ENCODE measurements around the gene SELENOT. TPM values are rescaled to one million over a fixed set of nuclear protein-coding genes. Genes with fewer than 3 reads are reported as not detected.
A peak's percentile ranks its signal among the peaks of the same experiment; 100 is the strongest.

SELENOT gene
- total RNA-seq, 1 experiment from 2014 or later: 48.3 TPM

GRCh38 chr3:150603153-150603979 lies at the start of gene SELENOT (continued):
- TF ChIP-seq ERG (CRISPR knock-in tag; IDR thresholded peaks at IDR 0.05): no peak
- TF ChIP-seq GTF2I (CRISPR knock-in tag; conservative IDR thresholded peaks at IDR 0.05): no peak
- no peak for TF ChIP-seq ZNF121 (CRISPR knock-in tag; IDR thresholded peaks at IDR 0.05)
- peak; percentile 74; the same call in 1 of the 2 replicates for TF ChIP-seq ESRRA (CRISPR knock-in tag; IDR thresholded peaks at IDR 0.05; ENCODE audit: borderline replicate concordance)
- TF ChIP-seq PREB (CRISPR knock-in tag; IDR thresholded peaks at IDR 0.05; ENCODE audit: borderline replicate concordance): 0 out of 2 replicates have a peak, but pooled peaks have one; percentile 21
- no peak for TF ChIP-seq ZNF263 (CRISPR knock-in tag; IDR thresholded peaks at IDR 0.05; ENCODE audit: low read depth)
- TF ChIP-seq ZNF423 (CRISPR knock-in tag; IDR thresholded peaks at IDR 0.05): no peak
- TF ChIP-seq ZNF219 (CRISPR knock-in tag; IDR thresholded peaks at IDR 0.05; ENCODE audit: borderline replicate concordance): no peak
- TF ChIP-seq FOXK1 (CRISPR knock-in tag; IDR thresholded peaks at IDR 0.05): peak; percentile 59; the same call in 1 of the 2 replicates
- no peak for TF ChIP-seq AR (CRISPR knock-in tag; IDR thresholded peaks at IDR 0.05)
- TF ChIP-seq ZNF138 (CRISPR knock-in tag; conservative IDR thresholded peaks at IDR 0.05): no peak
- peak; percentile 46; the same call in 1 of the 2 replicates for TF ChIP-seq MAX (CRISPR knock-in tag; IDR thresholded peaks at IDR 0.05)
- TF ChIP-seq CBFB (CRISPR knock-in tag; IDR thresholded peaks at IDR 0.05; ENCODE audit: low read depth): no peak
- TF ChIP-seq TCF7 (CRISPR knock-in tag; IDR thresholded peaks at IDR 0.05; ENCODE audit: low read depth): no peak
- TF ChIP-seq RORB (CRISPR knock-in tag; IDR thresholded peaks at IDR 0.05): no peak
- TF ChIP-seq ZNF416 (CRISPR knock-in tag; IDR thresholded peaks at IDR 0.05): no peak
- TF ChIP-seq RELA (CRISPR knock-in tag; IDR thresholded peaks at IDR 0.05; ENCODE audit: borderline replicate concordance): peak; percentile 15; the same call in 1 of the 2 replicates
- TF ChIP-seq E2F1 (CRISPR knock-in tag; IDR thresholded peaks at IDR 0.05): no peak
- TF ChIP-seq ATF2 (CRISPR knock-in tag; IDR thresholded peaks at IDR 0.05; ENCODE audit: borderline replicate concordance, low read depth): no peak
- TF ChIP-seq ZNF425 (CRISPR knock-in tag; conservative IDR thresholded peaks at IDR 0.05): no peak
- TF ChIP-seq ELF4 (CRISPR knock-in tag; IDR thresholded peaks at IDR 0.05; ENCODE audit: low read depth): no peak
- TF ChIP-seq TP53 (CRISPR knock-in tag; IDR thresholded peaks at IDR 0.05): peak; percentile 40; the same call in 1 of the 2 replicates
- TF ChIP-seq ZNF281 (CRISPR knock-in tag; IDR thresholded peaks at IDR 0.05): 0 out of 2 replicates have a peak, but pooled peaks have one; percentile 16
- TF ChIP-seq NFYB (CRISPR knock-in tag; conservative IDR thresholded peaks at IDR 0.05; ENCODE audit: low read depth): no peak
- peak; percentile 42; the same call in 1 of the 2 replicates for TF ChIP-seq CREM (CRISPR knock-in tag; IDR thresholded peaks at IDR 0.05)
